GM18868 (cell line): ENCODE measurements around the gene NFE2L2.
A peak's percentile ranks its signal among the peaks of the same experiment; 100 is the strongest.
"Not testable (repeated sequence)": the region's sequence is repeated elsewhere in the genome, so short reads cannot be mapped to it uniquely, and the experiment has no call there.

Experiments
- ATAC-seq: cut with Tn5 transposase; IDR thresholded peaks from one replicate; pipeline ENCODE4 v1.9.1; 2021; ENCODE audit warnings: mild to moderate bottlenecking, moderate library complexity; ENCODE audit not compliant: unreplicated experiment

The NFE2L2 gene

DNA sequence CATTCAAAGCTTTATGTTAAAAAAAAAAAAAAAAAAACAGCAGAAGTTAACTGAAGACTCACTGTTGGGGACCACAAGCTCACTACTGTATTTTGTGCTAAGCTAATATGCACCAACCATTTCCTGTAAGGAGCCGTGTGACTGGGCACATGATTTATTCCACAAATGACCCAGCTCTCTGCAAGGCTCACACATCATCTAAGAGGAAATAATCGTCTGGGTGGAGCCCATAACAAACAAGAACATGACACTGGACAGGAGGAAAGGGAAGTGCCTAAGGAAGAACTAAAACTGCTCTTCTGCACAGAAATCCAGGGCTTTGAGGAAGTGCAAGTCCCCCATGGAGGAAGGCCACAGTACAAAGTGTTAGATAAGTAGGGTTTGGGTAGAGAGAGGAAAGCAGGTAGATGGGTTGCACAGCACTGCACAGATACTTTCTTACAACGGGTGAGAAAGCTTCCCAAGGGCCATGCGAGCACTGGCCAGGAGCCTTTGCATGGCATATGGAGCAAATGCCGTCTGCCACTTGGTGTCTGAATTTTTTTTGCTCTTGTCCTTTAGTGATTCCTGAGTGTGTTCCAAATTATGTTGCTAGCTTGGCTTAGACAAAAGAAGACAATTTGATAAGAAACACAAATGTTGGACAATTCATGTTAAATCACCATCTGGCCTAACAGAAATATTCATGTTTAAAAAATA, 24.4 kb downstream of the NFE2L2 start:
- peak; percentile 83 for ATAC-seq

DNA sequence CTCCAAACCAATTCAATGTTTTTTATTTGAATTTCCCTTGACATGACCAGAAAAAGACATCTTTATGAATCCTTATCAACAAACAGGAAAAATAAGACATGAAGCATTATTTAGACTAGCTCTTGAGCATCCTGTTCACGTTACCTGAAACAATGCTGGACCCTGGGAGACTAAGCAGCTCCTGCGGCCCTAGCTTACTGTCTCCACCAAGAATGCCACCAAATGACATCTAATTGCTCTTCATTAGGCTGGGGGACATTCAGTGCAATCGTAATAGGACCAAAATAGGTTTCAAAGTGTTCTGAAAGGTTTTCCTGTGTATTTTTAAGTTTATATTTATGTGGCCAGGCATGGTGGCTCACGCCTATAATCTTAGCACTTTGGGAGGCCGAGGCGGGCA, 25.5 kb downstream of the NFE2L2 start:
- ATAC-seq, result no peak

DNA sequence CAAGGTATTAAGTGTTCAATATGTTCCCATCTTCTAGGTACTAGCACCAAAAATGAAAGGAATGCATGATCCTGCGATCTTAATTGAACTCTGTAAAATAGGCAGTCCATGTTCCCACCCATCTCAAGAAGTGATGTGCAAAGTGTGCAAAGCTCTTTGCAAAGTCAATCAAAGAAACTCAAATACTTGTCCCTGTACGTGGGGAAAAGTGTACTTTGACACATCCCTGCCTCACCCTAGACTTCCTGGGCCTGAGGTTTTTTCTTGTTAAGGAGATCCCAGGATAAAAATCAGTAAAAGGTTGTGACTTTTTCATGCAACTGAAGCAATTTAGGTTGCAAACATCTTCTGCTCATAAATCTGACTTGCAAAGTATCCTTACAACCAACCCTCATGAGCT, 26.6 kb downstream of the NFE2L2 start:
- no peak for ATAC-seq

DNA sequence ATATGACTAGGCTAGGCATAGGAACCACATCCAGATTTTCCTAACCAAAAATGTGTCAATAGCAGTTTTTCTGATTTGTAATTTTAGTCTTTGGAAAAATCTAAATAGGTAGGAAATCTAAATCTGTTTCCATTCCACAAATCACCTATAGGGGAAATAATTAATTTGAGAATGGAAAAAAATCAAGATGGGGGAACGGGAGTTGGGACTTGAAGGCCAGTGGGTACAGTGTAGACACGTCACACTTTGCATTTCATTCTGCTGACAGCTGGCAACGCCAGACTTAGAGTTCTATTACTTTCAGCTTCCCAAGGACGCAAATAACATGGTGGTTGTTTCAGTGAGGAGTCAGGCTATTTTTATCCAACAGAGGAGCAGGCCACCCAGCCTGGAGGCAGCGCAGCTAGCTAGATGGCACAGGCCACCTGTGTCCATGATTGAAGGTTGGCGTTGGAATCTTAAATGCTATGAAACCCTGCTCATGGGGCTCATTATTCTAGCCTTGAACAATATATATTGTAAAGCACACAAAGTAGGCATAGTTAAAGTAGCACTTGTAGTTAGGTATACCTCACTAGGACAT, 28.6 kb downstream of the NFE2L2 start:
- no peak for ATAC-seq

DNA sequence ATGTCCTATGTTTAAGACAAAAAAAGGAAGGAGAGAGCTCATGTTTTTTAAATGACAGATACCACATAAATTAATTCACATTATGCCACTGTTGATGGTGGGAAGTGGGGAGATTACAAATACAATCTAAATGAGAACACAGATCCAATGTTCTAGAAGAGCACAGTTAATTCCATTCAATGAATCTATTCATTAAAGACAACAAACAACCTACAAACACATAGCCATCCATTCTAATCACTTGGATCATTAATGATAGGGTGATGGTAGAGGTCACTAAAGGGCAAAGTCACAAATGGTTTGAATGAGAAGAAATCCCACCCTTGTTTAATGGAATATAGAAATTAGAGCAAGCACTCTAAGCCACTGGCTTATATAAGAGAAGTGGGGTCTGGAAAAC, 30.3 kb downstream of the NFE2L2 start:
- no peak for ATAC-seq

DNA sequence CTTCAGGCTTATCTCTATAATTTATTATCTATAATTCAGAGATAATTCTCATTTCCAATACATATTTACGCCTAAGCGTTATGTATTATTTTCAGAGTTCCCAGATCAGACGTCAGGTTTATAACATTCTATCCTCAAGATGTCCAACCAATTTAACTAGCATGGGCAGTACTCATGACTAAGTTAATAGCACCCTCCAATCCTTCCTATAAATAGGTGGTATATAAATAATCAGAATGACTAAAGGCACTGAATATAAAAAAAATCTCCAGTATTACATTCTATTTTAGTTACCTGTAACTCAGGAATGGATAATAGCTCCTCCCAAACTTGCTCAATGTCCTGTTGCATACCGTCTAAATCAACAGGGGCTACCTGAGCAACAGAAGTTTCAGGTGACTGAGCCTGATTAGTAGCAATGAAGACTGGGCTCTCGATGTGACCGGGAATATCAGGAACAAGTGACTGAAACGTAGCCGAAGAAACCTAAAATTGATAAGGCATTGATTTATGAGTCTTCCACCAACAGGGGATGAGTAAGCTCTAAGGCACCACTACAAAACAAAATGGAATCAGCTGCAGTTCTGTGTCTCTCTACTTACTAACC, 32.3 kb downstream of the NFE2L2 start:
- ATAC-seq, result no peak

DNA sequence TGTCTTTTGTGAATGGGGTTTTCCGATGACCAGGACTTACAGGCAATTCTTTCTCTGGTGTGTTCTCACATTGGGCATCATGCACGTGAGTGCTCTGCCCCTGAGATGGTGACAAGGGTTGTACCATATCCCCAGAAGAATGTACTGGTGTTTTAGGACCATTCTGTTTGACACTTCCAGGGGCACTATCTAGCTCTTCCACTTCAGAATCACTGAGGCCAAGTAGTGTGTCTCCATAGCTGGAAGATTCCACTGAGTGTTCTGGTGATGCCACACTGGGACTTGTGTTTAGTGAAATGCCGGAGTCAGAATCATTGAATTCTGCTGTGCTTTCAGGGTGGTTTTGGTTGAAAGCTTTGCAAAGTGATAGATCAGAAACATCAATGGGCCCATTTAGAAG, 33.3 kb downstream of the NFE2L2 start:
- ATAC-seq, result no peak

DNA sequence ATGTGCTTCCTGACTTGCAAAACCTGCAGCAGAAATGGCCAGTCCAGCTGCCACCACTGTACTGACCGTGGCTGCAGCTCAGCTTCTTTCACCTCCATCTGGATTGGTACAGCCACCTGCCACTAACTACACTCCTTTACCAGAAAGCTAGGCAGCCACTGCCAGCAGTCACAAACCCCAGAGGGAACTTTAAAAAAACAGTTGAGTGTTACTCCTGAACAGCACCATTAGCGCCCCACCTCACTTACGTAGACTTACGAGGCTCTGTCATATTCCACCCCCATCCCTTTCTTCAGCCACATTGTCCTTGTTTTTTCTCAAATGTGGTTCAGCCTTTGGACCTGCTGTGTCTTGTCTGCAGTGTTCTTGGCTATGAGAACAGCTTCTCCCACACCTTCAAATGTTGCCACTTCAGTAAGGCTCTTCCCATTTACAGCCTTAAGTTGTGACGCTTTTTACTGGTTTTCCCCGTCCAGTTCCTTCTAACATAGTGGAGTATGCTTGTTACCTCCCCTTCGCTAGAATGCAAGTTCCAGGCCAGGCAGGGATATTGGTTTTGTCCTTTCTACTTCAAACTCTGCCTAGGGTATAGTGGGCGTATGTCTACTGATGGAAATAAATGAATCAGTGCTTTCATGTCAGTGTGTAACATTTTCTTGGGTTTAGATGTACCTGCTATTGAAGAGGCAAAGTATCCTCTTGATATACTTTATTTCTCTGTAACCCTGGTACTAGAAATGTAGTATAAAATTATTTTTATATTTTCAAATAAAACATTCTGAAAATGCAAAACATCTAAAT, 34.9 kb downstream of the NFE2L2 start:
- ATAC-seq, result no peak

DNA sequence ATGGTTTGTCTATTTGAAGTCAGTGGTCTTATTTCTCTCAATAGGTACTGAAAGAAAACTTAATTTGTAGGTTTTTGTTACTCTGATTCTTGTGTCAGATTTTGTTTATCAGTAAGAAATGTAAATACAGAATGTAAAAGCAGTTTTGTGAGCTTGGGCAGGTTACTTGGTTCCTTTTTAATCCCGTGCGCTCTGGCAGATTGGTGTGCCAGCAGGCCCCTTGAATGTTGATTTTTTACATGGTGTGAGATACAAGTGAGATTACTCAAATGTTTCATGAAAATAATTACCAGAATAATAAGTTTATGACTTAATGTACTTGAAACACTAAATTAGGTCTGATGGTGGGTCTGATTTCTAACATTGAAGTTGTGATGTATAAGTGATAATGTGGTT, 38.6 kb downstream of the NFE2L2 start:
- ATAC-seq, result no peak

DNA sequence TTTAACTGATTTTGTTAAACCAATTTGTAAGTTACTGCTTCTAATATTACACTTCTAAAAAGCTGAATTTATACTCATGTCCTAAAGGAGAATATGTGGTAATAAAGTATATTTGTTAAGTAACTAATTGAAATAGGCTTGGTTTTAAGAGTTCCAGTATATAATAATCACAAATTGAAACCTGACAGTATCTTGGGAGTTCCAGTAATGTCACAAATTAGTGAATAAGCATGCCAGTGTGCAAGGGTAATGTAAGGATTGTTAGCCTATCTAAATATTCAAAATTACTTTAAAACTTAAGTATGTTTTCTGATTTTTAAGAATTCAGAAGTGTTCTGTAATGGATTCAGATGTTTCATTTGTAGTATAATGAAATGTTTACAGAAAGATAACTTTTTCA, 41.1 kb downstream of the NFE2L2 start:
- not testable (repeated sequence) for ATAC-seq

DNA sequence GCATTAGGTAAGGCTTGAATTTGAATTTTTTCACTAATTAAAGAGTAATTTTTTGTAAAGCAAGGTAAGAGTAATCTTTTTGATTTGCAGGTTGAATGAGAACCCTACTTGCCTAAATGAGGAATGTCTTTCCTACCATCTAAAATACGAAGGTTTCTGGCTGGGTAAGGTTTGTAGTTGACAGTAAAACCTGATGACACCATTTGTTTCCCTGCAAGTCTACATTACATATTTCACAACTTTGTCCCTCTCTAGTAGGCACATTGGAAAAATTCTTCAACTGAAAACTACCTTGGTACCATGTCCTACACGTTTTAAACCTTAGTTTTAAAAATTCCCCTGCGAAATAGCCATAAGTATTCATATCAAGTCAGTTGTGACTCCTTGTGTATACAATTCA, 42.6 kb downstream of the NFE2L2 start:
- no peak for ATAC-seq

DNA sequence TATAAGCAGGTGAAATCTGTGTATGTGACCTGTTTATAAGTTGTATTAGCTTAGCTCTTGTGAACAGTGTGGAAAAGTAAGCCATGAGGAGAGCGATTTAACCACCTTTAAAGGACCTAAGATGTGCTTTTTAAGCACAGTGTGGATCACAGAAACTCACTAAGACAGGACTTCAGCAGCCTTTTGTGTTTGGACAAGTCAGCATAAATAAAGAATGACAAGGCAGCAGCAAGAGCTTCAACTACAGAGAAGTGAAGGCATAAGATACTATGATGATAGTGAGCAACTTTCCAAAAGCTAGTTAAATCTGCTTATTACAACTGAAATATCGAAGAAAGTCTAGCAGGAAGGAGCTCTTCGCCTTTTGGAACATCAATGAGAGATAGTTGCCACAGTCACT, 43.0 kb downstream of the NFE2L2 start:
- ATAC-seq, result no peak

DNA sequence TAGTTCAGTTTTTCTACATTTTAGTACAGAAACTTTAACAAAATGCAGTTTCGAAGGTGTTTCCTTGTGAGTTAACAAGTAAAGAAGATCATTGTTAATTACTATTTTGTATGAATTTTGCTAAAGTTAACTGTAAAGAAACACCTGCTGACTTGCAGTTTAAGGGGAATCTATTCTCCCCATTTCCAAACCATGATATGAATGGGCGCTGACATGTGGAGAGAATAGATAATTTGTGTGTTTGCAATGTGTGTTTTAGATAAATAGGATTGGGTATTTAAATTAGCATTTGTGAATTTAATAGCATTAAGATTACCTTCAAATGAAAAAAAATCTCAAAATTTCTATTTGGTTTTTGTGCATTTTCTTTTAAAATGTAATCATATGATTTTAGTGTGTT, 44.7 kb downstream of the NFE2L2 start:
- not testable (repeated sequence) for ATAC-seq

DNA sequence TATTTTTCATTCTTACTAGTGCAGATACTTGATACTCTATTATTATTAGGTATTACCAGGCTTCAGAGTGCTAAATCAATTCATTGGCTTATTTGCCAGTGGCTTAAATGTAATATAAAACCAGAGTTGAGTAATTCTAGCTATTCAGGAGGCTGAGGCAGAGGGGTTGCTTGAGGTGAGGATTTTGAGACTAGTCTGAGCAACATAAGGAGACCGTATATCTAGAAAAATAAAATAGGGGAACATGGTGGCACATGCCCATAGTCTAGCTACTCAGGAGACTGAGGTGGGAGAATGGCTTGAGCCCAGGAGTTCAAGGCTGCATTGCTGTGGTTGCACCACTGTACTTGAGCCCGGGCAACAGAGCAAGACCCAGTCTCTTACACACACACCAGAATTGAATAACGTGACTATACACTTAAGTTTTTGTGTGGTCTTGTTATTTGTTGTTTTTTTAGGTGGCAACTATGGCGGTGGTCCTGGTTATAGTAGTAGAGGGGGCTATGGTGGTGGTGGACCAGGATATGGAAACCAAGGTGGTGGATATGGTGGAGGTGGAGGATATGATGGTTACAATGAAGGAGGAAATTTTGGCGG, 47.2 kb downstream of the NFE2L2 start:
- ATAC-seq, result no peak

DNA sequence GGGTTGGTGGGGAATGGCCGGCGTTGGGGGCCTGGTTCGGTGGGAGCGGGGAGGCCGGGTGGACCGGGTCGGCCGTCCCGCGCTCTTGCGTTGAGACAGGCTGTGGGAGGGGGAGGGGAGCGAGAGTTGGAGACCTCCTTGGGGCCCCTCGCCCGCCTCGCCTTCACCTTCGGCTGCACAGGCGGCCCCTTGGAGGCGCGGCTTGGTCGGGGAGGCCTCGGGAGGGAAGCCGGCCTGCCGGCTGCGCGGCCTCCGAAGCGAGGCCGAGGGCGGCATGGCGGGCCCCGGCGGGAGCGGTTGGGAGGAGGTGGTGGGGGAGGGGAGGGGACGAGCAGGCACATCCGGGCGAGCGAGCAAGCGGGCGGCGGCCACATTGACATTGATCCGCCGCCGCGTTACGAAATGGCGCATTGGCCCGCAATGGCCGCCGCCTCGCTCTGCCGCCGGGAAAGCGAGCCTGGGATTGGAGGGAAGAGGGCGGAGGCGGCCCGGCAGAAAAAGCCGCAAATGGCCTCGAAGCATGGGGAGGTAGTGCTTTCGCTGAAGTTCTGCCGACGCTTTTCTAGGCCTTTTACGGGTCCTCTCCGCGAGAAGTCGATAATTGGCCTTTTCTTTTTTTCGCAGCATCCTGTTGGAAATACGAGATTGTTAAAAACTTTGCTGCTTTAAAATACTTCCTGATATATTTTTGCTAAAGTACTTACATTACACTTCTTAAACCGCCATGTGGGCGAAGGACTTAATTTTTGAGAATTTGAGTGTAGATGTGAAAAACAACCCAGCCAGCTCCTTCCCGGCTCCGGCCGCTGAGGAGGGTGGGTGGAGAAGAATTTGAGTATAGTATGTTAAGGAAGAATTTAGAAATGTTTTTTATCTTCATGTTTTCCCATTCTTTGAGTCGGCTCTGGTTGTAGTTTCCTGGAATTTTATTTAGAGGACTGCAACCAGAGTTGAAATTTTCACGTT, 51.4 kb downstream of the NFE2L2 start:
- ATAC-seq, result peak; percentile 54

DNA sequence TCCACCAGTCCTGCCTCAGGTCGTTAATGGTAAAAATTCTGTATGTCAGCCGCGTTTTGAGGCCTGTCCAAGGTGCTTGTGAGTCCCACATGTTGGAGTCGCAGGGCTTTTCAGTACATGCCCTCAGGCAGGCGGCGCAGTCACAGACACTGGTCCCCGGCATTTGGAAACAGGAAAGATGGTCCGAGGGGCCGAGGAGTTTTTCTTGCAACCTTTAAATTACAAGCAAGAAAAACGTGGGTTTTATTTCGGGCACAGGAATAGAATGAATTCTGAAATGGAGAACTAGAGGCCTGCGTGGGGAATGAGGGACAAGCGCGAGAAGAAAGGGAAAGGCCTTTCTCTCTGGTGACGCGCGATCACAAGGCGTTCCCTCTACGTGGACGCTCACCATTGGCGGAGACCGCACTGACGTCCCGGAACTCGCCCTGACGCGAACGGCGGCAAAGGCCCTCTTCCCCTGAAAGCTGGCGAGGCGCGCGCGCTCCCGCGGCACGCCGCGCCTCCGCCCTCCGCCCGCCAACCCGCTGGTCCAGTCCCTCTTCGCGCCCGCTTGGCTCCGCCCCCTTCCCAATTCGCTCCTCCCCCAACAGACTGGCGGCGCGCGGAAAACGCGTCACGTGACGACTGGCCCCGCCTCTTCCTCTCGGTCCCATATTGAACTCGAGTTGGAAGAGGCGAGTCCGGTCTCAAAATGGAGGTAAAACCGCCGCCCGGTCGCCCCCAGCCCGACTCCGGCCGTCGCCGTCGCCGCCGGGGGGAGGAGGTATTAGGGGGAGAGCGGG, 52.2 kb downstream of the NFE2L2 start, which contains the start of gene HNRNPA3:
TSS of gene HNRNPA3 (plus strand) at position 689 of the 785 bp plus-strand sequence. CDS start at position 695, 6 bp downstream.
- peak; percentile 88 for ATAC-seq

DNA sequence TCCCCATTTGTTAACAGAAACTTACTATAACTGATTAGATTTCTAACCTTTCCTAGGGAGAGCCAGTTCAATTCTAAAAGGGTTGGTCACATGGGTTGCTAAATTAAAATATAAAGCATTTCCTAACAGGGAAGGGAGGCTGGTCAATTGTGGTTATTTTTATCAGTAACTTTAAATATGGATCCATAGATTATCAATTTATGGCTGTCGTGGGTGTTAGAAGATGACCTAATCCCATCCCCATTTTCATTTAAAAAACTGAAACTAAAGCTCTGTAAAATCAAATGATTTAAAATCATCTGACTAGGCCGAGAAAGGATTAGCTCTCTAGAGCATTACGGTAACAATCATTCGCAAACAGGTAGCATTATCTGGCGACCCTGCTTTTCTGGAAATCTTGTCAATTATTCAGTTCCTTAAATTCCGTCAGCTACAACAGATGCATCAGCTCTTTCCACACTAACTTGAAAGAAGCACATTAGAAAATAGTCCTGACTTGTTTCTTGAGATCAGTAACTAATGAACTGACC, 52.9 kb downstream of the NFE2L2 start:
- ATAC-seq, result no peak

DNA sequence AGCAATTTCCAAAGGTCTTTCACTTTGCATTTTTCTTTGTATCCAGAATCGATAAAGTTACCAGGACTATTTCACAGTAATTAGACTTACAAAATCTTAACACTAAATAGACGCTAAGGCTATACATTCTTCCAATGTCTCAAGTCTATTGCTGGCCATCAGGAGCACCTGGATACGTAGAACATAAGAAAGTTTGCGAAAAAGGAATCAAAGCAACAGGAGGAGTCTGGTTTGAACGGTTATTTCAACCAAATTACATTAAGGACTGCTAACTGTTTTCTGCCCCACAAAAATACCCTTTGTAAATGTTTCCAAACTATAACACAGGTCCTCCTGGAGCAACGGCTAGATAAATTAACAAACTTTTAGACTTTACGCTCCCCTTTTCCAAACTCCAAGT, 53.4 kb downstream of the NFE2L2 start:
- no peak for ATAC-seq

DNA sequence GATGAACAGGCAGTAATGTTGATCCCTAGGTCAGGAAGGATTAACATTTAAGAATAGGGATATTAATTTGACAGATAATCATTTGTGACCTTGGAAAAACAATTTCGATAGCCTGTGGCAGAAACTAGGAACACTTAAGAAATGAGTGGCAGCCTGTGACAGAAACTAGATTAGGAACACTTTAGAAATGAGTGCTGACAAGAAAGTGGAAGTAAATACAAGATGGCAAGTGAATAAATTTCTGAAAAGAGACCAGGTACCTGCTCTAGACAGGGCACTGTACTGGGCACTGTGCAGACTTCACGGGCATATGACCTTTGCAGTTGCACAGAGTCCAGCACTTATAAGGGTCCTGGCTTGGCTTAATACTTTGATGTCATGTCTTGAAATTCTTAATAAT, 57.4 kb downstream of the NFE2L2 start:
- ATAC-seq, result peak; percentile 83
